ENCODE results near the gene ZNF136. TPM values are rescaled to one million over a fixed set of nuclear protein-coding genes. Genes with fewer than 3 reads are reported as not detected.

The ZNF136 gene
- total and polyA plus RNA-seq, 2 experiments from 2014 or later = 5.3 to 10.0 TPM

DNA sequence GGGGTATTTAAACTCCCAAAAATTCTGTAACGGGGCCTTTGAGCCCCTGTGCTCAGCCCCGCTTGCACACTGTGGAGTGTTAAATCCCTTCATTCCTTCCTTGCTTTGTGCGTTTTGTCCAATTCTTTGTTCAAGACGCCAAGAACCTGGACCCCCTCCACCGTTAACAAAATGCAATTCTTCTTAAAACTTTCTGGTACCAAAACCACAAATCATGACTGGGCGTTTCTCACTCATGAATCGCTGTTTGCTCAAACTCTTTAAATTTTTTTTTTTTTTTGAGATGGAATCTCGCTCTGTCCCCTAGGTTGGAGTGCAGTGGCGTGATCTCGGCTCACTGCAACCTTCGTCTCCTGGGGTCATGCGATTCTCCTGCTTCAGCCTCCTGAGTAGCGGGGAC is 23.6 kb upstream of the ZNF136 start:
- H3K9me2 ChIP-seq (replicated peaks; ENCODE audit: insufficient read depth) = no peaks in the 10 kb centered on the region
- H3K36me3 ChIP-seq (replicated peaks; ENCODE audit: insufficient read depth, low read depth) = peaks cover 8% of the 10 kb centered on the region
- TF ChIP-seq, protein P1, sequence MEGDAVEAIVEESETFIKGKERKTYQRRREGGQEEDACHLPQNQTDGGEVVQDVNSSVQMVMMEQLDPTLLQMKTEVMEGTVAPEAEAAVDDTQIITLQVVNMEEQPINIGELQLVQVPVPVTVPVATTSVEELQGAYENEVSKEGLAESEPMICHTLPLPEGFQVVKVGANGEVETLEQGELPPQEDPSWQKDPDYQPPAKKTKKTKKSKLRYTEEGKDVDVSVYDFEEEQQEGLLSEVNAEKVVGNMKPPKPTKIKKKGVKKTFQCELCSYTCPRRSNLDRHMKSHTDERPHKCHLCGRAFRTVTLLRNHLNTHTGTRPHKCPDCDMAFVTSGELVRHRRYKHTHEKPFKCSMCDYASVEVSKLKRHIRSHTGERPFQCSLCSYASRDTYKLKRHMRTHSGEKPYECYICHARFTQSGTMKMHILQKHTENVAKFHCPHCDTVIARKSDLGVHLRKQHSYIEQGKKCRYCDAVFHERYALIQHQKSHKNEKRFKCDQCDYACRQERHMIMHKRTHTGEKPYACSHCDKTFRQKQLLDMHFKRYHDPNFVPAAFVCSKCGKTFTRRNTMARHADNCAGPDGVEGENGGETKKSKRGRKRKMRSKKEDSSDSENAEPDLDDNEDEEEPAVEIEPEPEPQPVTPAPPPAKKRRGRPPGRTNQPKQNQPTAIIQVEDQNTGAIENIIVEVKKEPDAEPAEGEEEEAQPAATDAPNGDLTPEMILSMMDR (IDR thresholded peaks at IDR 0.05; ENCODE audit: poor library complexity) = no peak
- no peak for TF ChIP-seq EZH2phosphoT487 (IDR thresholded peaks at IDR 0.05; ENCODE audit: low read depth, severe bottlenecking, unreplicated experiment)
- TF ChIP-seq EZH2 (IDR thresholded peaks at IDR 0.05; ENCODE audit: borderline replicate concordance) = no peak
- H3K27ac ChIP-seq = peak overlapping the region; percentile 95
- WGBS (ENCODE audit: low lambda C conversion rate, missing lambda C conversion rate) = 20% methylated on average over 13 of the region's 13 CpGs
- peak overlapping the region; percentile 85 for H3K4me2 ChIP-seq
- no peaks in the 10 kb centered on the region for H4K20me1 ChIP-seq (ENCODE audit: insufficient read depth, poor library complexity, severe bottlenecking)
- H2AFZ ChIP-seq = peak overlapping the region; percentile 80
- H3K27me3 ChIP-seq = no peaks in the 10 kb centered on the region
- H3K9me3 ChIP-seq (ENCODE audit: low read depth) = peaks cover 16% of the 10 kb centered on the region
- H3K4me1 ChIP-seq (ENCODE audit: insufficient read depth) = peaks cover 5% of the 10 kb centered on the region
- H3K4me3 ChIP-seq = peak overlapping the region; percentile 66
- peaks cover 35% of the 10 kb centered on the region for H3K79me2 ChIP-seq
- DNase-seq (ENCODE audit: low spot score) = no peak

DNA sequence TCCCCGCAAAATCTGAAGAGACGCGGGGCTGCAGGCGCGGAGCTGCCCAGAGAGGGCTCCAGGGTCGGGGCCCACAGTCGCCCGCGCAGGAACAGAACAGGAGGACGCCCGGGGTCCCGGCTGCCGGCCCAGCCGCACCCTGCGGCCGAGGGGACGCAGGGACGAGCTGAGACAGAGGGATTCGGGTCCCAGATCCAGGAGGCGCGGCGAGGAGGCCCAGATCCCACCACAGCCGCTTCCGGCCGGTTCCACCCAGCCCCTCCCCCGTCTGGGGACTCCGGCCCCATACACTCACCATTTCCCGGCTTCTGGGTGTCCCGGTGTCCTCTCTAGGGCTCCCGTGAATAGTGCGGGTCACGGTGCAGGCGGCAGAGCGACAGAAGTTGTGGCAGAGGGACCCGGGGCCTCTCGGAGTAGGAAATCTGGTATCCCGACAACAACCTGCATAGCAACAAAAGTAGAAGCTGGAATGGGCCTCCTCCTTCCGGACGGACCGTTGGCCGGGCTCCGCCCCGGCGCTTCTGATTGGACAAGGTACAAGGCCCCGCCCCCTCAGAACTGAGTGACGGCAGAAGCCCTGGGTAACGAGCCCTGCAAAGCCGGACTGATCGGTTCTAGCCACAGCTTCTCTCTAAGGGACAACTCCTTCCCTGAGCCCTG is 22.9 kb upstream of the ZNF136 start, which contains the start of gene ZNF20:
ZNF20 (minus strand) TSS at position 466 of the 660 bp plus-strand sequence; CDS start at position 298, 168 bp downstream.
- TF ChIP-seq, protein P1 (IDR thresholded peaks at IDR 0.05; ENCODE audit: poor library complexity) = no peak
- TF ChIP-seq EZH2 (IDR thresholded peaks at IDR 0.05; ENCODE audit: borderline replicate concordance) = no peak
- no peak for TF ChIP-seq EZH2phosphoT487 (IDR thresholded peaks at IDR 0.05; ENCODE audit: low read depth, severe bottlenecking, unreplicated experiment)
- no peaks in the 10 kb centered on the region for H3K27me3 ChIP-seq
- peak within 1 kb of the TSS; percentile 66 for H3K4me3 ChIP-seq
- WGBS (ENCODE audit: low lambda C conversion rate, missing lambda C conversion rate) = 1% methylated on average over 48 of the region's 49 CpGs
- H3K36me3 ChIP-seq (replicated peaks; ENCODE audit: insufficient read depth, low read depth) = peaks cover 8% of the 10 kb centered on the region
- peak within 1 kb of the TSS; percentile 95 for H3K27ac ChIP-seq
- peak within 1 kb of the TSS; percentile 80 for H2AFZ ChIP-seq
- peaks cover 35% of the 10 kb centered on the region for H3K79me2 ChIP-seq
- H3K9me2 ChIP-seq (replicated peaks; ENCODE audit: insufficient read depth) = no peaks in the 10 kb centered on the region
- H3K4me2 ChIP-seq = peak within 1 kb of the TSS; percentile 85
- H3K9me3 ChIP-seq (ENCODE audit: low read depth) = peaks cover 13% of the 10 kb centered on the region
- H3K4me1 ChIP-seq (ENCODE audit: insufficient read depth) = peaks cover 5% of the 10 kb centered on the region
- H4K20me1 ChIP-seq (ENCODE audit: insufficient read depth, poor library complexity, severe bottlenecking) = no peaks in the 10 kb centered on the region
- DNase-seq (ENCODE audit: low spot score) = peak; percentile 99

DNA sequence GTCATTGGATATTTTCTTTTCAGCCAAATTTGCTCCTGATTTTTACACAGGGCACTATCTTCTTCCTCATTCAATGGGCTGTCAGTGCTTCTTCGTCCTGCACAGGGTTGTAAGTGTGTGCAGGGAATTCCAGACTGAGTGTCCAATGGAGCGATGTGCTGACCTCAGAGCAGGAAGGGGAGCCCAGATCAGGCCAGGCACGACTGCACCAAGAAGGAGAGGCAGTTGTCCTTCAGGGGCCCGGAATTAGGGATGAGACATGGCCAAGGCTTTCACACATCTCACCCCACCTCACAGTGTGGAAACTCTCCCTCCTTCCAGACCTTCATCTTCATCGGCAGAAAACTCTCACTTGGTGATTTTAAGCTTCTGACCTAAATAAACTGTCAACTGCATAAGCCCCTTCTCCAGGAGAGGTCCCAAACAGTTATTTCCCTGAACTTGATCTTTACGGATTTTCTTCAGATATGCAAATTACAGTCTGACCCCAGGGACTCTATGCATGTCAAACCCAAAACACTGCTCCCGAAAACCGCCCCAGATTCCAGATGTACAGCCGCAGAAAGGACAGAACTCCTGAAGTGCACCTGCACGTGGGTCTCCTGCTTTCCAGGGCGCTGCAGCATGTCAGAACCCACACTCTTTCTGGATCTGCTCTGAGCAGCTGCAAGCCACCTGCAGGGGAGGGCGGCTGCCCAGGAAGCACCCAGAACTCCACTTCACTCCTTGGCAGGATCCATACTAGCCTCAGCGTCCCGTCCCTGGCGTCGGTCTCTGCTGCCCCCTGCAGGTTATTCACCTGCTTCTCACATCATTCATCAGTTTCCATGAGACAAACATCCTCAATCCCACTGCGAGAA is 22.1 kb upstream of the ZNF136 start:
- 24% methylated on average over 17 of the region's 17 CpGs for WGBS (ENCODE audit: low lambda C conversion rate, missing lambda C conversion rate)
- Histone ChIP-seq H2AFZ (no peak overlapping the region), H3K27me3 (no peaks in the 10 kb centered on the region), H3K79me2 (peaks cover 35% of the 10 kb centered on the region), H3K36me3 (replicated peaks; ENCODE audit: insufficient read depth, low read depth) (peaks cover 2% of the 10 kb centered on the region), H3K4me1 (ENCODE audit: insufficient read depth) (peaks cover 5% of the 10 kb centered on the region), H3K4me2 (peak overlapping the region; percentile 80), H3K4me3 (no peak overlapping the region), H3K9me2 (replicated peaks; ENCODE audit: insufficient read depth) (no peaks in the 10 kb centered on the region), H3K9me3 (ENCODE audit: low read depth) (peaks cover 9% of the 10 kb centered on the region), H4K20me1 (ENCODE audit: insufficient read depth, poor library complexity, severe bottlenecking) (no peaks in the 10 kb centered on the region), H3K27ac (peak overlapping the region; percentile 44)
- peak; percentile 93 for DNase-seq (ENCODE audit: low spot score)
- TF ChIP-seq, protein P1 (IDR thresholded peaks at IDR 0.05; ENCODE audit: poor library complexity) = peak; percentile 92
- TF ChIP-seq EZH2 (IDR thresholded peaks at IDR 0.05; ENCODE audit: borderline replicate concordance) = no peak
- no peak for TF ChIP-seq EZH2phosphoT487 (IDR thresholded peaks at IDR 0.05; ENCODE audit: low read depth, severe bottlenecking, unreplicated experiment)

All from hepatocyte (in vitro differentiated cells).